KMS-11 (cell line): ENCODE data around the gene CYP27C1.

Experiments used
- H2AFZ ChIP-seq: fragments of 200-600 bp; sonication (generic); 2 replicates; pipeline ENCODE4 v1.6.1; 2016; ENCODE audit warnings: antibody characterized with exemption, mixed run types, low read depth
- H3K27ac ChIP-seq: fragments of 200-600 bp; sonication (generic); 2 replicates; pipeline ENCODE4 v1.6.1; 2016; ENCODE audit warnings: mild to moderate bottlenecking, mixed run types
- H3K27me3 ChIP-seq: fragments of 200-600 bp; sonication (generic); 2 replicates; pipeline ENCODE4 v1.6.1; 2017; ENCODE audit warnings: mild to moderate bottlenecking, low read depth, mixed run types, moderate library complexity; ENCODE audit not compliant: insufficient read depth
- H3K36me3 ChIP-seq: fragments of 200-600 bp; sonication (generic); 2 replicates; pipeline ENCODE4 v1.6.1; 2017; ENCODE audit warnings: mild to moderate bottlenecking, mixed run types; ENCODE audit not compliant: insufficient read depth
- H3K4me1 ChIP-seq: fragments of 200-600 bp; sonication (generic); 2 replicates; pipeline ENCODE4 v1.6.1; 2016; ENCODE audit warnings: mild to moderate bottlenecking, low read depth, mixed run types; ENCODE audit not compliant: poor library complexity, severe bottlenecking
- H3K4me2 ChIP-seq: fragments of 200-600 bp; sonication (generic); 2 replicates; pipeline ENCODE4 v1.7.0; 2016; ENCODE audit warnings: mild to moderate bottlenecking, mixed run types
- H3K4me3 ChIP-seq: fragments of 200-600 bp; sonication (generic); IDR thresholded peaks from 2 replicates; pipeline ENCODE4 v1.6.1; 2017; ENCODE audit warnings: low read depth, low read length, mixed read lengths; ENCODE audit not compliant: insufficient read depth
- H3K79me2 ChIP-seq: fragments of 200-600 bp; sonication (generic); 2 replicates; pipeline ENCODE4 v1.6.1; 2016; ENCODE audit warnings: low read depth, mixed run types; ENCODE audit not compliant: insufficient read depth
- H3K9ac ChIP-seq: fragments of 200-600 bp; sonication (generic); 2 replicates; pipeline ENCODE4 v1.6.1; 2016; ENCODE audit warnings: mild to moderate bottlenecking, mixed run types
- H4K20me1 ChIP-seq: fragments of 200-600 bp; sonication (generic); 2 replicates; pipeline ENCODE4 v1.6.1; 2016; ENCODE audit warnings: mild to moderate bottlenecking, mixed run types; ENCODE audit not compliant: insufficient read depth
- TF ChIP-seq, protein P1 (sequence below): fragments of 200-600 bp; sonication (generic); conservative IDR thresholded peaks from 2 replicates; pipeline ENCODE4 v1.6.1; 2017; ENCODE audit warnings: low read depth, mild to moderate bottlenecking, antibody characterized with exemption, low read length, moderate library complexity, mixed read lengths

Gene CYP27C1

DNA sequence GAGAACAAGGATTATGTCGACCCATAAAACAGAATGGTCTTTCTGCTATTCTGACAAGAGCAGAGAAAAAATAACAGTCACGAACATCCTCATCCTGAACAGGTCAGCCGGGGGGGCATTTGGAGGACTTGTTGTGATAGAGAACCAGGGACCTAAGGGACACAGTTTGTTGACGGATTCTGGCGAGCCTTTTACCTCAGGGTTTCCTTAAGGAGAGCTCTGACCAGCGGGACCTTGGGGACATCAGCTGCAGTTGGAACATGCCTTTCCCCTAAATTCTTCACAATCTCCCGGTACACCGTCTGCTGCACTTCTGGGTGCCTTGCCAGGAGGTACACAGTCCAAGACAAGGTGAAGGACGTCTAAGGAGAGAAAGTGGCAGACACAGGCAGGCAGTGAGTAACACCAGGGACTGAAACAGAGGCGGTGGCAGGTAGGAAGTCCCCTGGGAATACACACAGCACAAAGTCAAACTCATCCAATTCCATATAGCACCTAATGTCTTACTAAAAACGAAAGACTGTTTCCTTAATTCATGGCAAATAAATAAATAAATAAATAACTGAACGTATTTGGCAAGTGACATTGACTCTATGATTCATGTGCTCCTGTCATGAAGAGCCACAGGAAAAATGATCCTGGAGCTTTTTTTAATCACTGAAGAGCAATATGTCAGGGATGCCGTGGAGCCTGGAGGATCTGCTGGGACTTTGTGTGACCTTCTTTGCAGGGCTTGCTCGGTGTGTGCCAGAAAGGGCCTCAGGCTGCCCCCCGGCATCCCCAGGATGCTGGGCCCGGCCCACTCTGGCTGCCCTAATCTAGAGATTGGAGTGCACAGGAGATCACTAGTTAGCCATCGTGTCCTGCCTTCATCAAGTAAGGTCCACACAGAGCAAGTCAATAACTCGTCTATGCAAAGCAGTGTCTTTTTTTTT lies 24.7 kb downstream of the CYP27C1 start:
- Histone ChIP-seq H4K20me1 (no peaks in the 10 kb centered on the region), H3K4me2 (no peak overlapping the region), H3K9ac (no peak overlapping the region), H3K4me1 (no peaks in the 10 kb centered on the region), H3K79me2 (no peaks in the 10 kb centered on the region), H3K27me3 (no peaks in the 10 kb centered on the region), H3K4me3 (no peak overlapping the region), H3K27ac (no peak overlapping the region), H3K36me3 (no peaks in the 10 kb centered on the region), H2AFZ (no peak overlapping the region)
- TF ChIP-seq, protein P1, sequence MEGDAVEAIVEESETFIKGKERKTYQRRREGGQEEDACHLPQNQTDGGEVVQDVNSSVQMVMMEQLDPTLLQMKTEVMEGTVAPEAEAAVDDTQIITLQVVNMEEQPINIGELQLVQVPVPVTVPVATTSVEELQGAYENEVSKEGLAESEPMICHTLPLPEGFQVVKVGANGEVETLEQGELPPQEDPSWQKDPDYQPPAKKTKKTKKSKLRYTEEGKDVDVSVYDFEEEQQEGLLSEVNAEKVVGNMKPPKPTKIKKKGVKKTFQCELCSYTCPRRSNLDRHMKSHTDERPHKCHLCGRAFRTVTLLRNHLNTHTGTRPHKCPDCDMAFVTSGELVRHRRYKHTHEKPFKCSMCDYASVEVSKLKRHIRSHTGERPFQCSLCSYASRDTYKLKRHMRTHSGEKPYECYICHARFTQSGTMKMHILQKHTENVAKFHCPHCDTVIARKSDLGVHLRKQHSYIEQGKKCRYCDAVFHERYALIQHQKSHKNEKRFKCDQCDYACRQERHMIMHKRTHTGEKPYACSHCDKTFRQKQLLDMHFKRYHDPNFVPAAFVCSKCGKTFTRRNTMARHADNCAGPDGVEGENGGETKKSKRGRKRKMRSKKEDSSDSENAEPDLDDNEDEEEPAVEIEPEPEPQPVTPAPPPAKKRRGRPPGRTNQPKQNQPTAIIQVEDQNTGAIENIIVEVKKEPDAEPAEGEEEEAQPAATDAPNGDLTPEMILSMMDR: no peak

- H2AFZ ChIP-seq: no peak overlapping the region
- no peaks in the 10 kb centered on the region for H3K79me2 ChIP-seq
- no peaks in the 10 kb centered on the region for H3K27me3 ChIP-seq
- no peak overlapping the region for H3K4me2 ChIP-seq
- no peaks in the 10 kb centered on the region for H3K36me3 ChIP-seq
- H4K20me1 ChIP-seq: no peaks in the 10 kb centered on the region
- no peaks in the 10 kb centered on the region for H3K4me1 ChIP-seq
- TF ChIP-seq, protein P1: no peak
- H3K9ac ChIP-seq: no peak overlapping the region
- no peak overlapping the region for H3K4me3 ChIP-seq
- no peak overlapping the region for H3K27ac ChIP-seq
Observed at GRCh38 chr2:127194447-127194846, 25.7 kb downstream of the CYP27C1 start.

GRCh38 chr2:127193967-127194280 lies 26.2 kb downstream of the CYP27C1 start:
- Histone ChIP-seq H3K9ac (no peak overlapping the region), H3K27ac (no peak overlapping the region), H3K4me2 (no peak overlapping the region), H4K20me1 (no peaks in the 10 kb centered on the region), H3K4me1 (no peaks in the 10 kb centered on the region), H3K27me3 (no peaks in the 10 kb centered on the region), H3K79me2 (no peaks in the 10 kb centered on the region), H3K4me3 (no peak overlapping the region), H2AFZ (no peak overlapping the region), H3K36me3 (no peaks in the 10 kb centered on the region)
- TF ChIP-seq, protein P1: no peak

GRCh38 chr2:127193164-127193966 lies 26.7 kb downstream of the CYP27C1 start:
- Histone ChIP-seq H2AFZ (no peak overlapping the region), H3K79me2 (no peaks in the 10 kb centered on the region), H3K27ac (no peak overlapping the region), H3K9ac (no peak overlapping the region), H3K4me1 (no peaks in the 10 kb centered on the region), H3K36me3 (no peaks in the 10 kb centered on the region), H3K4me3 (no peak overlapping the region), H4K20me1 (no peaks in the 10 kb centered on the region), H3K4me2 (no peak overlapping the region), H3K27me3 (no peaks in the 10 kb centered on the region)
- TF ChIP-seq, protein P1: no peak
